Measurements from ENCODE around the gene SLC25A45.
"Not testable (repeated sequence)": the region's sequence is repeated elsewhere in the genome, so short reads cannot be mapped to it uniquely, and the experiment has no call there.

Gene SLC25A45

GRCh38 chr11:65355013-65355775 is 27.3 kb downstream of the SLC25A45 start:
- Histone ChIP-seq H3K4me1 (ENCODE audit: control insufficient read depth, insufficient read depth, low read length) (peaks cover 26% of the 10 kb centered on the region), H3K4me3 (ENCODE audit: low read length) (peak overlapping the region; percentile 25), H3K36me3 (ENCODE audit: control insufficient read depth, insufficient read depth, low read length) (peaks cover 5% of the 10 kb centered on the region), H3K9me3 (ENCODE audit: control insufficient read depth, low read length) (no peaks in the 10 kb centered on the region), H3K27me3 (ENCODE audit: control insufficient read depth, insufficient read depth, low read length) (peaks cover 20% of the 10 kb centered on the region), H3K9ac (ENCODE audit: low read length) (peak overlapping the region; percentile 37)

GRCh38 chr11:65354265-65355012 is 28.0 kb downstream of the SLC25A45 start, which contains the start of gene TIGD3:
TIGD3 (plus strand) TSS chr11:65354751; CDS start chr11:65355809, 1,058 bp downstream.
- peaks cover 5% of the 10 kb centered on the region for H3K36me3 ChIP-seq (ENCODE audit: control insufficient read depth, insufficient read depth, low read length)
- H3K9me3 ChIP-seq (ENCODE audit: control insufficient read depth, low read length) = no peaks in the 10 kb centered on the region
- peaks cover 26% of the 10 kb centered on the region for H3K4me1 ChIP-seq (ENCODE audit: control insufficient read depth, insufficient read depth, low read length)
- peaks cover 20% of the 10 kb centered on the region for H3K27me3 ChIP-seq (ENCODE audit: control insufficient read depth, insufficient read depth, low read length)
- H3K9ac ChIP-seq (ENCODE audit: low read length) = peak within 1 kb of the TSS; percentile 39
- peak within 1 kb of the TSS; percentile 25 for H3K4me3 ChIP-seq (ENCODE audit: low read length)

- peaks cover 20% of the 10 kb centered on the region for H3K27me3 ChIP-seq (ENCODE audit: control insufficient read depth, insufficient read depth, low read length)
- peak overlapping the region; percentile 25 for H3K4me3 ChIP-seq (ENCODE audit: low read length)
- peak overlapping the region; percentile 39 for H3K9ac ChIP-seq (ENCODE audit: low read length)
- peaks cover 8% of the 10 kb centered on the region for H3K36me3 ChIP-seq (ENCODE audit: control insufficient read depth, insufficient read depth, low read length)
- no peaks in the 10 kb centered on the region for H3K9me3 ChIP-seq (ENCODE audit: control insufficient read depth, low read length)
- peaks cover 26% of the 10 kb centered on the region for H3K4me1 ChIP-seq (ENCODE audit: control insufficient read depth, insufficient read depth, low read length)
Measured at GRCh38 chr11:65353900-65354264, 28.6 kb downstream of the SLC25A45 start.

GRCh38 chr11:65353376-65353775 is 29.1 kb downstream of the SLC25A45 start:
- H3K9ac ChIP-seq (ENCODE audit: low read length) = no peak overlapping the region
- H3K4me3 ChIP-seq (ENCODE audit: low read length) = no peak overlapping the region
- H3K27me3 ChIP-seq (ENCODE audit: control insufficient read depth, insufficient read depth, low read length) = peaks cover 20% of the 10 kb centered on the region
- no peaks in the 10 kb centered on the region for H3K9me3 ChIP-seq (ENCODE audit: control insufficient read depth, low read length)
- H3K36me3 ChIP-seq (ENCODE audit: control insufficient read depth, insufficient read depth, low read length) = peaks cover 8% of the 10 kb centered on the region
- peaks cover 26% of the 10 kb centered on the region for H3K4me1 ChIP-seq (ENCODE audit: control insufficient read depth, insufficient read depth, low read length)

- Histone ChIP-seq H3K9ac (ENCODE audit: low read length) (no peak overlapping the region), H3K36me3 (ENCODE audit: control insufficient read depth, insufficient read depth, low read length) (peaks cover 8% of the 10 kb centered on the region), H3K4me3 (ENCODE audit: low read length) (no peak overlapping the region), H3K9me3 (ENCODE audit: control insufficient read depth, low read length) (no peaks in the 10 kb centered on the region), H3K4me1 (ENCODE audit: control insufficient read depth, insufficient read depth, low read length) (peaks cover 22% of the 10 kb centered on the region), H3K27me3 (ENCODE audit: control insufficient read depth, insufficient read depth, low read length) (peaks cover 20% of the 10 kb centered on the region)
Measured at GRCh38 chr11:65352783-65353182, 29.7 kb downstream of the SLC25A45 start.

- H3K36me3 ChIP-seq (ENCODE audit: control insufficient read depth, insufficient read depth, low read length) = peaks cover 9% of the 10 kb centered on the region
- no peaks in the 10 kb centered on the region for H3K9me3 ChIP-seq (ENCODE audit: control insufficient read depth, low read length)
- H3K9ac ChIP-seq (ENCODE audit: low read length) = no peak overlapping the region
- peaks cover 18% of the 10 kb centered on the region for H3K4me1 ChIP-seq (ENCODE audit: control insufficient read depth, insufficient read depth, low read length)
- no peak overlapping the region for H3K4me3 ChIP-seq (ENCODE audit: low read length)
- H3K27me3 ChIP-seq (ENCODE audit: control insufficient read depth, insufficient read depth, low read length) = peaks cover 12% of the 10 kb centered on the region
Measured at GRCh38 chr11:65351511-65351910, 30.9 kb downstream of the SLC25A45 start.

GRCh38 chr11:65341856-65342255 is 40.6 kb downstream of the SLC25A45 start:
- no peaks in the 10 kb centered on the region for H3K9me3 ChIP-seq (ENCODE audit: control insufficient read depth, low read length)
- no peak overlapping the region for H3K4me3 ChIP-seq (ENCODE audit: low read length)
- H3K36me3 ChIP-seq (ENCODE audit: control insufficient read depth, insufficient read depth, low read length) = peaks cover 34% of the 10 kb centered on the region
- H3K27me3 ChIP-seq (ENCODE audit: control insufficient read depth, insufficient read depth, low read length) = no peaks in the 10 kb centered on the region
- H3K9ac ChIP-seq (ENCODE audit: low read length) = no peak overlapping the region
- H3K4me1 ChIP-seq (ENCODE audit: control insufficient read depth, insufficient read depth, low read length) = no peaks in the 10 kb centered on the region

- Histone ChIP-seq H3K4me1 (ENCODE audit: control insufficient read depth, insufficient read depth, low read length) (peaks cover 3% of the 10 kb centered on the region), H3K9me3 (ENCODE audit: control insufficient read depth, low read length) (no peaks in the 10 kb centered on the region), H3K9ac (ENCODE audit: low read length) (no peak overlapping the region), H3K27me3 (ENCODE audit: control insufficient read depth, insufficient read depth, low read length) (no peaks in the 10 kb centered on the region), H3K36me3 (ENCODE audit: control insufficient read depth, insufficient read depth, low read length) (peaks cover 20% of the 10 kb centered on the region), H3K4me3 (ENCODE audit: low read length) (no peak overlapping the region)
Measured at GRCh38 chr11:65340226-65340625, 42.2 kb downstream of the SLC25A45 start.

GRCh38 chr11:65338676-65339075 is 43.8 kb downstream of the SLC25A45 start:
- H3K9me3 ChIP-seq (ENCODE audit: control insufficient read depth, low read length) = no peaks in the 10 kb centered on the region
- H3K9ac ChIP-seq (ENCODE audit: low read length) = no peak overlapping the region
- H3K36me3 ChIP-seq (ENCODE audit: control insufficient read depth, insufficient read depth, low read length) = peaks cover 12% of the 10 kb centered on the region
- no peak overlapping the region for H3K4me3 ChIP-seq (ENCODE audit: low read length)
- peaks cover 12% of the 10 kb centered on the region for H3K4me1 ChIP-seq (ENCODE audit: control insufficient read depth, insufficient read depth, low read length)
- H3K27me3 ChIP-seq (ENCODE audit: control insufficient read depth, insufficient read depth, low read length) = no peaks in the 10 kb centered on the region

GRCh38 chr11:65334696-65335295 is 47.6 kb downstream of the SLC25A45 start:
- Histone ChIP-seq H3K4me1 (ENCODE audit: control insufficient read depth, insufficient read depth, low read length) (peaks cover 12% of the 10 kb centered on the region), H3K36me3 (ENCODE audit: control insufficient read depth, insufficient read depth, low read length) (no peaks in the 10 kb centered on the region), H3K27me3 (ENCODE audit: control insufficient read depth, insufficient read depth, low read length) (no peaks in the 10 kb centered on the region), H3K9ac (ENCODE audit: low read length) (peak overlapping the region; percentile 95), H3K9me3 (ENCODE audit: control insufficient read depth, low read length) (no peaks in the 10 kb centered on the region), H3K4me3 (ENCODE audit: low read length) (peak overlapping the region; percentile 82)

GRCh38 chr11:65332591-65332990 is 49.9 kb downstream of the SLC25A45 start:
- H3K9me3 ChIP-seq (ENCODE audit: control insufficient read depth, low read length); H3K36me3 ChIP-seq (ENCODE audit: control insufficient read depth, insufficient read depth, low read length); H3K27me3 ChIP-seq (ENCODE audit: control insufficient read depth, insufficient read depth, low read length); H3K4me3 ChIP-seq (ENCODE audit: low read length); H3K9ac ChIP-seq (ENCODE audit: low read length): not testable (repeated sequence)
- peaks cover 12% of the 10 kb centered on the region for H3K4me1 ChIP-seq (ENCODE audit: control insufficient read depth, insufficient read depth, low read length)

GRCh38 chr11:65330544-65330943 is 51.9 kb downstream of the SLC25A45 start:
- Histone ChIP-seq H3K36me3 (ENCODE audit: control insufficient read depth, insufficient read depth, low read length) (no peaks in the 10 kb centered on the region), H3K4me1 (ENCODE audit: control insufficient read depth, insufficient read depth, low read length) (peaks cover 12% of the 10 kb centered on the region), H3K9ac (ENCODE audit: low read length) (no peak overlapping the region), H3K27me3 (ENCODE audit: control insufficient read depth, insufficient read depth, low read length) (no peaks in the 10 kb centered on the region), H3K4me3 (ENCODE audit: low read length) (no peak overlapping the region), H3K9me3 (ENCODE audit: control insufficient read depth, low read length) (no peaks in the 10 kb centered on the region)

Data from mucosa of stomach (tissue), 1 donor.